B cell (primary cell): ENCODE measurements around the gene STPG1.

Experiments used
- CTCF ChIP-seq: fragments of 200-600 bp; IDR thresholded peaks from one replicate; pipeline ENCODE4 v1.8.0; 2022; ENCODE audit warnings: antibody characterized with exemption, mild to moderate bottlenecking
- EZH2 ChIP-seq: IDR thresholded peaks from 2 replicates; pipeline ENCODE4 v1.6.1; 2012; ENCODE audit warnings: borderline replicate concordance, low read depth, mild to moderate bottlenecking, moderate library complexity, low read length; ENCODE audit not compliant: insufficient read depth, poor library complexity, severe bottlenecking

DNA sequence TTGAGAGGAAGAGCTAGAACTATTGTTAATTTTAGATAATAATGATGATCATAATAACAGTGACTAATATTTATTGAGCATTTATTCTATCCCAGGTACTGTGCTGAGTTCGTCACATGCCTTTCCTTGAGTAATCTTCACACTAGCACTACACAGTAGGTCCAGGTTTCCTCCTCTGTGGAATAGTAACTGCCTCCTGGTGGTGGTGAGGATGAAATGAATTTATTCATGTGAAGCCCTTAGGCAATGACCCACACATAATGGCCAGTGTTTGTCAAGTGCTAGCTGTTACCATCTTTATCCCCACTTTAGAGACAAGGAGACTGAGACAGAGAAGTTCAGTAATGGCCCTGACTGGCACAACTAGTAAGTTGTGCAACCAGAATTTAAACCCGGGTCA lies 7.9 kb upstream of the STPG1 start:
- TF ChIP-seq EZH2 (no peak), CTCF (no peak)
